Adipocyte (in vitro differentiated cells): ENCODE measurements around the gene OR2J2.
"Not testable (repeated sequence)": the region's sequence is repeated elsewhere in the genome, so short reads cannot be mapped to it uniquely, and the experiment has no call there.

ENCODE experiments used
- DNase-seq: peaks from one replicate; pipeline ENCODE4 v3.0.0-alpha.2; 2015; ENCODE audit warnings: low read depth
- H3K27me3 ChIP-seq: replicated peaks from 2 replicates; pipeline ENCODE4 v1.7.0; 2013; ENCODE audit warnings: mild to moderate bottlenecking, low read length, moderate library complexity; ENCODE audit not compliant: control insufficient read depth, insufficient read depth
- H3K36me3 ChIP-seq: 2 replicates; pipeline ENCODE4 v1.7.0; 2013; ENCODE audit warnings: low read length, mild to moderate bottlenecking, moderate library complexity; ENCODE audit not compliant: control insufficient read depth, insufficient read depth, severe bottlenecking
- H3K4me1 ChIP-seq: 2 replicates; pipeline ENCODE4 v1.7.0; 2013; ENCODE audit warnings: mild to moderate bottlenecking, low read length, moderate library complexity; ENCODE audit not compliant: control insufficient read depth, insufficient read depth
- H3K4me3 ChIP-seq: 2 replicates; pipeline ENCODE4 v1.7.0; 2013; ENCODE audit warnings: mild to moderate bottlenecking, low read length, moderate library complexity
- H3K9ac ChIP-seq: 2 replicates; pipeline ENCODE4 v1.7.0; 2013; ENCODE audit warnings: mild to moderate bottlenecking, low read length, moderate library complexity
- H3K9me3 ChIP-seq: 2 replicates; pipeline ENCODE4 v1.7.0; 2013; ENCODE audit warnings: mild to moderate bottlenecking, low read length, moderate library complexity; ENCODE audit not compliant: control insufficient read depth

Gene OR2J2

GRCh38 chr6:29159922-29160321, 10.8 kb upstream of the OR2J2 start:
- not testable (repeated sequence) for H3K4me3 ChIP-seq, H3K4me1 ChIP-seq, H3K36me3 ChIP-seq, H3K9ac ChIP-seq, DNase-seq, H3K9me3 ChIP-seq, H3K27me3 ChIP-seq

DNA sequence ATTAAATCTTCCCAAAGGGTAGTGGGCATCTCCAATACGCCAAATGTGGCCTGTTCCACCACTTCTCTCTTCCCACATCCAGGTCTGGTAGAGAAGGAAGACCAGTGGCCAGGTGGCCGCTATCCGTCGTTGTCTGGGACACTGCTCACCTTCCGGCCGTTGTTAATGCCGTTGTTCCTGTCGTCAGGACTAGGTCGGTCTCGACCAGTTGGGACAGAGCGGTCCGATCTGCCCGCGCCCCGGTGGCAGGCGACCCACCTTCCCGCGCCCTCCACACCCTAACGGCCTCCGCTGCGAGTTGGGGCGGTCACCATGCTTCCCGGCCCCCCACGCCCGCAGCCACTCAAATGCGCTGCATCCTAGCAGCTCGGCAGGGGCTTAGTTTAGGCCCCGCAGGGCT, 5.1 kb upstream of the OR2J2 start:
- not testable (repeated sequence) for H3K4me1 ChIP-seq, H3K4me3 ChIP-seq, H3K36me3 ChIP-seq, H3K27me3 ChIP-seq, DNase-seq, H3K9me3 ChIP-seq, H3K9ac ChIP-seq

GRCh38 chr6:29171736-29172135, 1.0 kb downstream of the OR2J2 start:
- DNase-seq = no peak

GRCh38 chr6:29183594-29183993, 12.9 kb downstream of the OR2J2 start:
- peaks cover 3% of the 10 kb centered on the region for H3K9me3 ChIP-seq
- H3K36me3 ChIP-seq = no peaks in the 10 kb centered on the region
- no peak overlapping the region for H3K9ac ChIP-seq
- DNase-seq = no peak
- H3K4me3 ChIP-seq = no peak overlapping the region
- H3K27me3 ChIP-seq = no peaks in the 10 kb centered on the region
- H3K4me1 ChIP-seq = no peaks in the 10 kb centered on the region

More at GRCh38 chr6:29171736-29172135, 1.0 kb downstream of the OR2J2 start:
- Histone ChIP-seq H3K9me3 (no peaks in the 10 kb centered on the region), H3K4me1 (no peaks in the 10 kb centered on the region), H3K36me3 (no peaks in the 10 kb centered on the region), H3K9ac (no peak overlapping the region), H3K27me3 (no peaks in the 10 kb centered on the region), H3K4me3 (no peak overlapping the region)

DNA sequence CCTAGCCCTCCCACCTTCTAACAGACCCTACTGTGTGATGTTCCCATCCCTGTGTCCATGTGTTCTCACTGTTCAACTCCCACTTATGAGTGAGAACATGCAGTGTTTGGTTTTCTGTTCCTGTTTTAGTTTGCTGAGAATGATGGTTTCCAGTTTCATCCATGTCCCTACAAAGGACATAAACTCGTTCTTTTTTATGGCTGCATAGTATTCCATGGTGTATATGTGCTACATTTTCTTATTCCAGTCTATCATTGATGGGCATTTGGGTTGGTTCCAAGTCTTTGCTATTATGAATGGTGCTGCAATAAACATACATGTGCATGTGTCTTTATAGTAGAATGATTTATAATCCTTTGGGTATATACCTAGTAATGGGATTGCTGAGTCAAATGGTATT, 18.0 kb downstream of the OR2J2 start:
- not testable (repeated sequence) for DNase-seq, H3K4me3 ChIP-seq, H3K27me3 ChIP-seq, H3K36me3 ChIP-seq, H3K9me3 ChIP-seq, H3K4me1 ChIP-seq, H3K9ac ChIP-seq

DNA sequence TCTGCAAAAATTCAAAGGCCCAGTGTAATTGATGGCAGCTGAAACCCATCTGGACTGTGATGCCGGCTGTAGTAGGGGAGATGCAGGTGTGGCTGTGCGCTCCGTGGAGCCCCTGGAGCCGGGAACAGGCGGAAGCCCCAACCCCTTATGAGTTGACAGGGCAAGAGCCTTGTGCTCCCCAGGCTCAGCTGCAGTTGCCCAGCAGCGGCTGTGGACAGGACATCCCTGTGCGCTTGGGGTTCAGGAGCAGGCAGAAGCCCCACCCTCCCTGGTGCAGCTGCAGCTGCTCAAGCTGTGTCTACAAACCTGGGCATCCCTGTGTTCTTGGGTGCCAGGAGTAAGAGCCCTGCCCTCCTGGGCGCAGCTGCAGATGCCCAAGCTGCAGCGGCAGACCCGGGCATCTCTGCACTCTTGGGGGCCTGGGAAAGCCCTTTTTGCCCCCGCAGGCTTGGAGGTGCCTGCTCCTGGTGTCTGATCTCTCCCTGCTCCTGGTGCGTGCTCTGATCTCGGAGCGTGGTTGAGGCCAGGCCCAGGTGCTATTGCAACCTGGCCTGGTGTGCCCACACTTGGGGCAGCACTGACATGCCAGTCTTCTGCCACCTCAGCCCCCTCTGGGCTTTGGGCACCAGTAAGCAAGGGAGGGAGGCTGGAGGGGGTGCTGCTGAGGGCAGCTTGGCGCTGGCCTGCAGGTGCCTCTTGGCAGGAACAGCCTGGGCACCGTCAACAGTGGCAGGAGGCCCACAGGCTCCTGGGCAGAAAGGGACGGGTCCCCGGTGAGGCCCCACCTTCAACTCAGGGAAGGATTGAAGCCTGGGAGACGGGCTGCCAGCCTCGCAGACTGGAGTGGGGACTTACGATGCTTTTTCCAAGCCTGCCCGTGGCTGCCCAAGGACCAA, 30.3 kb downstream of the OR2J2 start:
- H3K36me3 ChIP-seq = no peaks in the 10 kb centered on the region
- H3K27me3 ChIP-seq = no peaks in the 10 kb centered on the region
- no peak overlapping the region for H3K4me3 ChIP-seq
- H3K4me1 ChIP-seq = no peaks in the 10 kb centered on the region
- H3K9me3 ChIP-seq = no peaks in the 10 kb centered on the region
- no peak overlapping the region for H3K9ac ChIP-seq
- no peak for DNase-seq

DNA sequence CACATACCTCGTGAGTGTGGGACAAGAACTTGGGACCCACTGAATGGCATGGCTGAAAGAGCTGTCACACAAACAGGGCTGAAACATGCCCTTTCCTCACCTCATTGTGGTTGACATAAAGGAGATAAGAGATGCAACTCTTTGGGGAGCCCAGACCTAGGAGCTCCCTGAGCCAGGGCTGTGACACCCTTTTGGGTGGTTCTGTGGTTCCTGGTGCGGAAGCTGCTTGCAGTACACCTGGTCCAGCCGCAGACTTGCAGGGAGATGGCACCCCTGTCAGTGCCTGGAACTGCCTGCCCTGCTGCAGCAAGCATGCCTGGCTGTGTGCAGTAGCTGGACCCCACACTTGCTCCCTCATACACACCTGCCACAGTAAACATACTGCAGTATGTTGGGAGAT, 31.3 kb downstream of the OR2J2 start:
- Histone ChIP-seq H3K9me3 (no peaks in the 10 kb centered on the region), H3K4me3 (no peak overlapping the region)
- DNase-seq = no peak

DNA sequence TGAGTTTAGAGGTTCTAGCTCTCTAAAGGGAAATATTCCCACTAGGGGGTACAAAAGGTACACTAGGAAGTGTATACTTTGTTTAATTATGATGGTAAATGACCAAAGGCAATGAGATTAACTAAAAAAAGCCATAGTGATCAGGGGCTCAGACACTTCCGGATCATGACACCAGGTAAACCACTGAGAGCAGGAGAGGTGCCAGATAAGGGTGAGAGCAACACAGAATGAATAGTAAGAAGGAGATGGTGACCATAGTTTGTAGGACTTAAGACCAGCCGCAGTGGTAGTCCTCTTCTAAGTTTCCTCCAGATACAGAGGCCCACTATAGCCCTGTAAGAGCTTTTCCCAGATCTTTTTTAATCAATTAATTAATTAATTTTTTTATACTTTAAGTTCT, 40.8 kb downstream of the OR2J2 start:
- no peak for DNase-seq
- Histone ChIP-seq H3K9ac (no peak overlapping the region), H3K27me3 (no peaks in the 10 kb centered on the region), H3K4me3 (no peak overlapping the region), H3K36me3 (no peaks in the 10 kb centered on the region), H3K4me1 (no peaks in the 10 kb centered on the region), H3K9me3 (no peaks in the 10 kb centered on the region)

More for the DNA sequence above, 31.3 kb downstream of the OR2J2 start:
- no peaks in the 10 kb centered on the region for H3K27me3 ChIP-seq
- no peak overlapping the region for H3K9ac ChIP-seq
- no peaks in the 10 kb centered on the region for H3K4me1 ChIP-seq
- no peaks in the 10 kb centered on the region for H3K36me3 ChIP-seq

DNA sequence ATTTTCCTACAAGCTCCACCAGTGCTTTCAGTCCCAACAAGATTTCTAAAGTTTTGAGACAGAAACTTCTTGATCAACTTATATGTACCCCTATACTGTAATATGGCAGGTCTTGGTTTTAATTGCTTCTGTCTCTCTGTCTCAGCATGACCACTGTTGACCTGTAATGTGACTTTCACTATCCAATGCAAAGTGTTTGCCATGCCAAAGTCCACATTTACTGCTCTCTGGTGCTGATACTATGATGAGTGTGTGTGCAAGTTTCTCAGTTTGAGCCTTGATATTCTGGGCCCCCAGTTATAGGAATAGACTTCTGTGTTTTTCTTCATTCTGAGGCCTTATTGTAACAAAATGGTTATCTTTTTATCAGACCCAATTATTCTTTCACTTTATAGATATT, 45.8 kb downstream of the OR2J2 start:
- DNase-seq = no peak
- Histone ChIP-seq H3K27me3 (no peaks in the 10 kb centered on the region), H3K4me3 (no peak overlapping the region), H3K36me3 (no peaks in the 10 kb centered on the region), H3K4me1 (no peaks in the 10 kb centered on the region), H3K9me3 (no peaks in the 10 kb centered on the region), H3K9ac (no peak overlapping the region)

GRCh38 chr6:29217242-29217641, 46.5 kb downstream of the OR2J2 start:
- DNase-seq, H3K27me3 ChIP-seq, H3K9me3 ChIP-seq, H3K36me3 ChIP-seq, H3K4me3 ChIP-seq, H3K4me1 ChIP-seq, H3K9ac ChIP-seq: not testable (repeated sequence)

- not testable (repeated sequence) for DNase-seq, H3K36me3 ChIP-seq, H3K9ac ChIP-seq
Observed at GRCh38 chr6:29218056-29218455, 47.3 kb downstream of the OR2J2 start.

More at GRCh38 chr6:29218056-29218455, 47.3 kb downstream of the OR2J2 start:
- not testable (repeated sequence) for H3K27me3 ChIP-seq, H3K9me3 ChIP-seq, H3K4me3 ChIP-seq, H3K4me1 ChIP-seq
